Stimulated activated naive CD4-positive, alpha-beta T cell treated with Interleukin-2 at 50 U/mL for 16 hours (primary cell): ENCODE results near the gene SLC35E3.
"Not testable (repeated sequence)": the region's sequence is repeated elsewhere in the genome, so short reads cannot be mapped to it uniquely, and the experiment has no call there.

ENCODE experiments used
- DNase-seq: peaks from one replicate; lab custom pipeline; 2025; lab: John Stamatoyannopoulos, UW

SLC35E3 gene

DNA sequence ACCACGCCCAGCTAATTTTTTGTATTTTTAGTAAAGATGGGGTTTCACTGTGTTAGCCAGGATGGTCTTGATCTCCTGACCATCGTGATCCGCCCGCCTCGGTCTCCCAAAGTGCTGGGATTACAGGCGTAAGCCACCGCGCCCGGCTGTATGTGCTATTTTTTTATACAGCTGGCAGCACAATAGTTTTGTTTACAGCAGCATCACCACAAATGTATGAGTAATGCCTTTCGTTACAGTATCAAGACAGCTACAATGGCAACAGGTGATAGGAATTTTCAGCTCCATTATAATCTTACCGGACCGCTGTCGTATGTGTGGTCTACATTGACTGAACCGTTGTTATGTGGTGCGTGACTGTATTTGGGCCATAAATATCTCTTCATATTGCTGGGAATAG lies 50.4 kb downstream of the SLC35E3 start:
- no peak for DNase-seq

DNA sequence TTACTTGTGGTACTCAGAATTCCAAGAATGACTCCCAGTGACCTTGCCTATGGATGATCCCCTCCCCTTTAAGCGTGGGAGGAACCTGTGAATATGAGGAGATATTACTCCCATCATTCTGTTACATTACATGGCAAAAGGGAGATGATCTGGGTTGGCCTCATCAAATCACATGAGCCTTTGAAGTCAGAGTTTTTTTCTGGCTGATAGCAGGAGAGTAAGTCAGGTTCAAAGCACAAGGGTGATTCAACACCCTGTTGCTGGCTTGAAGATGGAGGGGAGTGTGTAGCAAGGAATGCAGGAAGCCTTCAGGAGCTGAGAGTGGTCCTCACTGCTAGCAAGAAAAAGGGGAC lies 52.9 kb downstream of the SLC35E3 start:
- DNase-seq, result no peak

DNA sequence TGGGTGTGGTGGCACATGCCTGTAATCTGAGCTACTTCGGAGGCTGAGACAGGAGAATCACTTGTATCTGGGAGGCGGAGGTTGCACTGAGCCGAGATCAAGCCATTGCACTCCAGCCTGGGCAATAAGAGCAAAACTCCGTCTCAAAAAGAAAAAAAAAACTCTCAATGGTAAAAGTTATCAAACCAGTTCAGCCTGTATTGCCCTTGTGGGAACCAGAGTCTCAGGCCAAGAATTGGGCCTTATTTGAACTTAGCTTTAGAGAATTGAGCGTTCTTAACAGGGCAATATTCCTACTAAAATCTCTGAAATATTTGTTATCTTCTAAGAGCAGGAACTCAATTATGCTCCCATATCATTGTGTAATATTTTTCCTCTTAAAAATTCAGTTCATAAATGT lies 54.3 kb downstream of the SLC35E3 start:
- DNase-seq, result no peak

DNA sequence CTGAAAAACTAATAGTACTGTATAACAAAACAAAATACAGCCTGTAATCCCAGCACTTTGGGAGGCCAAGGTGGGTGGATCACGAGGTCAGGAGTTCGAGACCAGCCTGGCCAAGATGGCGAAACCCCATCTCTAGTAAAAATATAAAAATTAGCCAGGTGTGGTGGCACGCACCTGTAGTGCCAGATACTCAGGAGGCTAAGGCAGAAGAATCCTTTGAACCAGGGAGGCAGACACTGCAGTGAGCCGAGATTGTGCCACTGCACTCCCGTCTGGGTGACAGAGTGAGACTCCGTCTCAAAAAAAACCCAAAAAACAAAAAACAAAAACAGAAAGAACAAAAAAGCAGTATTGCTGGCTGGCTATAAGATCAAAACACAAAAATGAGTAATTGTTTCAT lies 55.1 kb downstream of the SLC35E3 start:
- not testable (repeated sequence) for DNase-seq

DNA sequence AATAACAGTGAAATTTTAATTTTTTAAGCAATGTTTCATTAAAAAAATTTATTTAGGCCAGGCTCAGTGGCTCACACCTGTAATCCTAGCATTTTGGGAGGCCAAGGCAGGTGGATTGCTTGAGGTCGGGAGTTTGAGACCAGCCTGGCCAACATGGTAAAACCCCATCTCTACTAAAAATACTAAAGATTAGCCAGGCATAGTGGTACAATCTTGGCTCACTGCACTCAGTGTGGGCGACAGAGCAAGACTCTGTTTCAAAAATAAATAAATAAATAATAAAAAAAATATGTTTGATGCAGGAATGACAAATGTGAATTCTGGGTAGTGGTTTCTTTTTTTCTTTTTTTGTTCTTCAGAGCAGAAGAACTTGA lies 56.4 kb downstream of the SLC35E3 start:
- DNase-seq, result not testable (repeated sequence)

DNA sequence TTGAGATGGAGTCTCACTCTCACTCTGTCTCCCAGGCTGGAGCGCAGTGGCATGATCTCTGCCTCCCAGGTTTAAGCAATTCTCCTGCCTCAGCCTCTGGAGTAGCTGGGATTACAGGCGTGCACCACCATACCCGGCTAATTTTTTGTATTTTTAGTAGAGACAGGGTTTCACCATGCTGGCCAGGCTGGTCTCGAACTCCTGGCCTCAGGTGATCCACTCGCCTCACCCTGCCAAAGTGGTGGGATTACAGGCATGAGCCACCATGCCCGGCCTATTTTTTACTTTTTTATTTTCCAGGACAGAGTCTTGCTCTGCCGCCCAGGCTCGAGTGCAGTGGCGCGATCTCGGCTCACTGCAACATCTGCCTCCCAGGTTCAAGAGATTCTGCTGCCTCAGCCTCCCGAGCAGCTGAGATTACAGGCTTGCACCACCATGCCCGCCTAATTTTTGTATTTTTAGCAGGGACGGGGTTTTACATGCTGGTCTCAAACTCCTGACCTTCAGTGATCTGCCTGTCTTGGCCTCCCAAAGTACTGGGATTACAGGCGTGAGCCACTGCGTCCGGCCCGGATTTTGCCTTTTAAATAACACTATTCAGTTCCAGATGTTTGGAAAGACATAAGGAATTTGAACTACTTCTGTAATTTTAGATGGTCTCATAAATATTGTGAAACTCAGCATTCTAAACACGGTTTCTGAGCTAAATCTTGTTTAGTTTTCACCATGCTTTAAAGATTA lies 57.1 kb downstream of the SLC35E3 start:
- not testable (repeated sequence) for DNase-seq

DNA sequence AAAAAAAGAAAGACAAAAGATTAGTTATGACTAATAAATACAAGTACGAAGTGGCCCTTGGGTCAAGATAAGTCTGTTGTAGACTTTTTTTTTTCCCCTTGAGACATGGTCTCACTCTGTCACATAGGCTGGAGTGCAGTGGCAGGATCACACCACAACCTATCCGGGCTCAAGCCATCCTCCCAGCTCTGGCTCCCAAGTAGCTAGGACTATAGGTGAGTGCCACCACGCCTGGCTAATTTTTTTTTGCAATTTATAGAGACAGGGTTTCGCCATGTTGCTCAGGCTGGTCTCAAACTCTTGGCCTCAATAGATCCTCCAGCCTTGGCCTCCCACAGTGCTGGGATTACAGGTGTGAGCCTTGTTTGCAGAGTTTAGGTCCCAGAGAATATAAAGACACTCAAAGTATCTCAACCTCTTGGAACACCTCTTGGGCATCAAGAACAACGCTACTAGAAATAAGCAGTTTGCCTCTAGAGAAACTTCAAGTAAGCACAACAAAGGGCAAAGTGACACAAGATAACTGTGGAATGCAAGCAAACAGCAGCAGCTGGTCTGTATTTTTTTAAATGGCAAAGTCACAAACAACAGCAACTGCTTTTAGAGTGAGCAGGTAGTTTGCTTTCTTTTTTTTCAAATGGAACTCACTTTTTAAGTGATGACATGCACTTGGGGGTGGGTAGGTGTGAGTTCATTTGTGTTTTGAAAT lies 58.1 kb downstream of the SLC35E3 start:
- no peak for DNase-seq

DNA sequence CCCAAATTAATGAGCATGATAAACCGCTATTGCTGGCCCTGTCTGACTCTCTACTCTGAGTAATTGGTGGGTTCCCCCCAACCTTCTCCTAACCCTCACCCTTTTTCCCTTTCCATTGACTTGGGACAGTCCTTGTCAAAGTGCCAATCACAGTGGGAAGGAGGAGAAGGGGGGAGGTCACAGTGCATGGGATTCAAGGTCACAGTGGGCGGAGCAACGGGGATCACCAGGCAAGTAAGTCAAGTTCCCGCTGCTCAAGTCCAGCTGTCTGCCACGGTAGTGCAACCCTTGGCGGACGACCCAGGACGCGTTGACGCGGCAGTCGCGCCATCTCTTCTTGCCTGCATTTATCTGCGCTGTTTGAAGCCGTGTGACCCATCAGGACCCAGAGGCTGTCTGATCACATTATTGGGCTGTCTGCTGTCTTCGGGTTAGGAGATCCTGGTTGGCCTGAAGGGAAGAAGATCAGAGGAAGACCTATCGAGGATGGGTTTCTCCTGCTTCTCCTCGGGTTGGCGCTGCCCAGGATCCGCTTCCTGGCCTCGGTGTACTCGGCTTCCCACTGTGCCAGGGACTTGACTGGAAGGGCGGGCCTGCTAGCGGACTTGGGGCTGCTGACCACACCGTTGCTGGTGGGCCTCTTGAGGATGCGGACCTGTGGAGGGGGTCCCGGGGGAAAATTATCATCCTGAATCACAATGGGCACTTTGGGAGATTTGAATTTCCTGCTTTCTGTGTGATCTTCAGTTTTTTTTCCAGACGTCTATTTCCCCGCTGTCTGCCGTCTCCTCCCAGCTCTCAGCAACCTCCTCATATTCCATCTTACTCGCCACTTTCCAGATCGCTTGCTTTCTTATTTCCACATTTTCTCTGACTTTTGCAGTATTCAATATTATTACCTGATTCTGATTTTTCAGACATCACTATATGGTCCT lies 58.9 kb downstream of the SLC35E3 start:
- DNase-seq, result no peak

DNA sequence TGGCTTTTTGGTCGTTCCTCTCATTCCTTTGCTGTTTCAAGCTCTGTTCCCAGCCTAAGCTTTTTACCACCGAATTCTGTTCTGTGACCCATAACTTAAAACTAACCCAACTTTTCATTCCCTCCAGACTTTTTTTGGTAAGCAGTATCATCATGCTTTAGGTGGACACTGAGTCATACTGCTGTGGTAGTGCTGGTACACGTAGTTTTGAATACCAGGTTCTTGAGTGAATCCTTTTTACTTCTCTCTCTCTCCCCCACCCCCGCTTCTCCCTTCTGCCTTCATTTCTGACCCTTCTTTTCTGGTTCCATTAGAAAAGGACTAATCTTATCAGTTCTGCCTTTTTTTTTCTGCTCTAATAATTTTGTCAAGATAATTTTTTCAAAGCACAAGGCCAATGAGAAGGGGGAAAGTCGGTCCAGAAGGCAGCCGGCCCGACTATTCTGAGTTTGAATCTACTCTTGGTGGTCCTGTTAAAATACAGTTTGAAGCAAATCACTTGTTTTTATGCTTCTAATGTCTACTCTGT lies 59.7 kb downstream of the SLC35E3 start:
- no peak for DNase-seq

DNA sequence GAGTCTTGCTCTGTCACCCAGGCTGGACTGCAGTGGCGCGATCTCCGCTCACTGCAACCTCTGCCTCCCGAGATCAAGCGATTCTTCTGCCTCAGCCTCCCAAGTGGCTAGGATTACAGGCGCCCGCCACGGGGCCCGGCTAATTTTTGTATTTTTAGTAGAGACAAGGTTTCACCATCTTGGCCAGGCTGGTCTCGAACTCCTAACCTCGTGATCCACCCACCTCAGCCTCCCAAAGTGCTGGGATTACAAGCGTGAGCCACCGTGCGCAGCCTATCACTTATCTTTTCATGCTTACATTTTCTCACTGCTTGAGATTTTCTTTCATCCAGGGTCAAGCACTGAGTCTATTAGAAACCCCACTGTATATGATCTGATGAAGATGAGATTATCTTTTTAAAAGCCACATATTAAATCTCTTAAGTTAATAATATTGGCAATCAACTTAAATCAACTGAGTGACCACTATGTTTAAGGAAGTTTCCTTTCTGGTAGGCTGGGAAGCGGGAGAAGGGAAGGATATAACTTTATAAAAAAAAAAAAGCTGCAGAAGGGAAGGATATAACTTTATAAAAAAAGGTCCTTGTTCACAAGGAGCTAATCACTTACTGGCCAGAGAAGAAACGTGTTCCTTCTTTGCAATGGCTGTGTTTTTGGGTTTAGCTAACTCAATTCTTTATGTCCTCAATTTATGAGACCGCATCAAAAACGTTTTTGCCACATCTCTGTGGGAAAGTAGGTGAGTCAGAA lies 60.7 kb downstream of the SLC35E3 start:
- DNase-seq, result no peak

DNA sequence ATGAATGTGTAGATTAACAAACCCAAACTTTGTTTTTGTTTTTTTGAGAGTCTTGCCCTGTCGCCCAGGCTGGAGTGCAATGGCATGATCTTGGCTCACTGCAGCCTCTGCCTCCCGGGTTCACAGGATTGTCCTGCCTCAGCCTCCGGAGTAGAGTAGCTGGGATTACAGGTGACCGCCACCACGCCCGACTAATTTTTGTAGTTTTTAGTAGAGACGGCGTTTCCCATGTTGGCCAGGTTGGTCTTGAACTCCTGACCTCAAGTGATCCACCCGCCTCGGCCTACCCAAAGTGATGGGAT lies 61.2 kb downstream of the SLC35E3 start:
- DNase-seq, result not testable (repeated sequence)

DNA sequence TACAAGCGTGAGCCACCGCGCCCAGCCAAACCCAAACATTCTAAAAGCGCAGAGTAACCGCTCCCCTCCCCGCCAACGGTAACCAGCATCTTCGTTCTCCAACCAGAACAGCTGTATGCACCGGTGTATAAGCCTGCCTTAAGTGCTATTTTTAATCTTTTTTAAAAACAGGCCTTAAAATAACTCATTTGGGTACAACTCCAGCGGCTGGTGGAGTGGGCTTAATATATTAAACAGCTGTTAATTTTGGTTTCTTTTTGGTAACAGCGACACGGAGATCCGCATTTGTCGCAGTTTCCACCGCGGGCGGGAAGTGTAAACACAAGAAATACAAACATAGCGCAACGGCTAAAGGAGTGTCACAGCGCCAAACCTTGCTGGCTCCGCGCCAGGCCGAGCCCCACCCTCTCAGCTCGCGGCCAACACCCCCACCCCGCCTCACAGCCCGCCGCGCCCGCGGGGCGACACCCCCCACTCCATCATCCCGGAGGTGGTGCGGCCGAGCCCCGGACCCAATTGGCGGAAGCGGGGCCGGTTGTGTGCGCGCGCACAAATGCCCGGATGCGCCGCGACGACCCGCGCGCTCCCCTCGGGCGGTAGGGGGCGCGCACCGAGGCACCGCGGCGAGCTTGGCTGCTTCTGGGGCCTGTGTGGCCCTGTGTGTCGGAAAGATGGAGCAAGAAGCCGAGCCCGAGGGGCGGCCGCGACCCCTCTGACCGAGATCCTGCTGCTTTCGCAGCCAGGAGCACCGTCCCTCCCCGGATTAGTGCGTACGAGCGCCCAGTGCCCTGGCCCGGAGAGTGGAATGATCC lies 61.8 kb downstream of the SLC35E3 start, which contains the start of gene MDM2:
TSS of gene MDM2 (plus strand) at position 602 of the 812 bp plus-strand sequence. CDS start 301 bp downstream, outside the sequence.
- DNase-seq, result peak; percentile 94

DNA sequence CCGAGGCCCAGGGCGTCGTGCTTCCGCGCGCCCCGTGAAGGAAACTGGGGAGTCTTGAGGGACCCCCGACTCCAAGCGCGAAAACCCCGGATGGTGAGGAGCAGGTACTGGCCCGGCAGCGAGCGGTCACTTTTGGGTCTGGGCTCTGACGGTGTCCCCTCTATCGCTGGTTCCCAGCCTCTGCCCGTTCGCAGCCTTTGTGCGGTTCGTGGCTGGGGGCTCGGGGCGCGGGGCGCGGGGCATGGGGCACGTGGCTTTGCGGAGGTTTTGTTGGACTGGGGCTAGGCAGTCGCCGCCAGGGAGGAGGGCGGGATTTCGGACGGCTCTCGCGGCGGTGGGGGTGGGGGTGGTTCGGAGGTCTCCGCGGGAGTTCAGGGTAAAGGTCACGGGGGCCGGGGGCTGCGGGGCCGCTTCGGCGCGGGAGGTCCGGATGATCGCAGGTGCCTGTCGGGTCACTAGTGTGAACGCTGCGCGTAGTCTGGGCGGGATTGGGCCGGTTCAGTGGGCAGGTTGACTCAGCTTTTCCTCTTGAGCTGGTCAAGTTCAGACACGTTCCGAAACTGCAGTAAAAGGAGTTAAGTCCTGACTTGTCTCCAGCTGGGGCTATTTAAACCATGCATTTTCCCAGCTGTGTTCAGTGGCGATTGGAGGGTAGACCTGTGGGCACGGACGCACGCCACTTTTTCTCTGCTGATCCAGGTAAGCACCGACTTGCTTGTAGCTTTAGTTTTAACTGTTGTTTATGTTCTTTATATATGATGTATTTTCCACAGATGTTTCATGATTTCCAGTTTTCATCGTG lies 62.6 kb downstream of the SLC35E3 start:
- DNase-seq, result peak; percentile 57

DNA sequence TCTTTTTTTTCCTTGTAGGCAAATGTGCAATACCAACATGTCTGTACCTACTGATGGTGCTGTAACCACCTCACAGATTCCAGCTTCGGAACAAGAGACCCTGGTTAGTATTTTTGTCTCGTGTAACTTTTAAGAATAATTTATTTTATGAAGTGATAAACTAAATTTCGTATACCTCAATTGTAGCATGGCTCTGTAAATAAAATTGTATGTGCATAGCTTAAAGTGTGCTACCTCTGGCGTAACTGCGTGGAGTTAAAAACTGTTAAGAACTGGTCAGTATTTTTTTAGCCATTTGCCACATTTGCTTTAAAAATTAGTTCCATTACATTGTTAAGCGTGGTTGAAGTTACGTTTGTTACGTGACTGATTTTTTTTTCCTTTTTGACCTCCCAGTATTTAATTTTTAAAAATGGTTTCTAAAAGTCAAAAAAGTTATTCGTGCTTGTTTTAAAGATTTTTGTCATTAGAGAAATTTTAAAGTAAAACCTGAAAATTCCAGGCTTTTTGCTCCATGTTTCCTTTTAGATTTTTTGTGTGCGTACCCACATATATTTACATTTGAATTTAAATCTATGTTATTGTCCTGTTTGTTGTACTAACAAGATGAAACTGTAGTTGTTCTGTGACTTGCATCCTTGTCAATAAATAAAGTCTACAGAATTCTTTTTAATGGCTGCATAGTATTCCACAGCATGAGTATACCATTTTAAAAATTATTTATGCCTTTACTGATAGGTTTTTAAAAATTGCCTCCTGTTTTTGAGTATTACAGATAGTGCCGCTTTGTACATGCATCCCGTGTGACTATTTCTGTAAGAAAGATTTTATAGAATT lies 63.4 kb downstream of the SLC35E3 start:
- no peak for DNase-seq

DNA sequence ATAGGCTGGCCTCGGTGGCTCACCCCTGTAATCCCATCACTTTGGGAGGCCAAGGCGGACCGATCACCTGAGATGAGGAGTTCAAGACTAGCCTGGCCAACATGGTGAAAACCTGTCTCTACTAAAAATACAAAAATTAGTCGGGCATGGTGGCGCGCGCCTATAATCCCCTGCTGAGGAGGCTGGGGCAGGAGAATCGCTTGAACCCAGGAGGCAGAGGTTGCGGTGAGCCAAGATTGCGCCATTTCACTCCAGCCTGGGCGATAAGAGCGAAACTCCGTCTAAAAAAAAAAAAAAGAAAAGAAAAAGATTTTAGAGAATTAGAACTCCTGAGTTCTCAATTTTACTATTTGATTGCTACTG lies 64.0 kb downstream of the SLC35E3 start:
- DNase-seq, result not testable (repeated sequence)

DNA sequence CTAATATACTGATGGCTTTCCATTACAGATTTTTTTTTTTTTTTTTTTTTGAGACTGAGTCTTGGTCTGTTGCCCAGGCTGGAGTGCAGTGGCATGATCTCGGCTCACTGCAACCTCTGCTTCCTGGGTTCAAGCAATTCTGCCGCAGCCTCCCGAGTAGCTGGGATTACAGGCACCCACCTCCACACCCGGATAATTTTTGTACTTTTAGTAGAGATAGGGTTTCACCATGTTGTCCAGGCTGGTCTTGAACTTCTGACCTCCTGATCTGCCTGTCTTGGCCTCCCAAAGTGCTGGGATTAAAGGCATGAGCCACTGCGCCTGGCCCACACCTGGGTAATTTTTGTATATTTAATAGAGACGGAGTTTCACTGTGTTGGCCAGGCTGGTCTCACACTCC lies 65.6 kb downstream of the SLC35E3 start:
- not testable (repeated sequence) for DNase-seq

DNA sequence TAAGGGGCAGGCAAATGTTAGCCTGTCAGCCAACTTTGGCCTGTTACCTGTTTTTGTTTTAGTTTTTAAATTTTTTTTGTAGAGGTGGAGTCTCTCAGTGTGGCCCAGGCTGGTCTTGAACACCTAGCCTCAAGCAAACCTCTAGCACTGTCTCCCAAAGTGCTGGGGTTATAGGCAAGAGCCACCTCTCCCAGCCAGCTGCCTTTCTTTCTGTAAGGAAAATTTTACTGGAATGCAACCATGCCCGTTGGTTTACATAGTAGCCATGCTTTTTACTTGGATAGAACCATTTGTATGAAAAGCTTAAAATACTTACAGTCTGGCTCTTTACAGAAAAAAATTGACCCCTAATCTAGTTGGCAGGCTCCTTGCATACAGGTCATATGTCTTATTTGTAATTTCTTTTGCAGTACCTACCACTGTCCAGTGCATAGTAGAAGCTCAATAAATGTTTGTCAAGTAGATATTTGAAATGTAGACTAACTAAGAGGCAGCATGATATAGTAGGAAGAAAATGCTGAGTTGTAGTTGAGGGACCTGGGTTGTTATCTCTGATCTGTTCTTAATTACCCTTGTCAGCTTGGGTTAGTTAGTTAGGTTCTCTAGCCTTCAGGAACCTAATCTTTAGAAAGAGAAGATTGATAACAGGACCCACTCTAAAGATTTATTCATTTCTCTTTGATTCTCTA lies 66.7 kb downstream of the SLC35E3 start:
- DNase-seq, result no peak

DNA sequence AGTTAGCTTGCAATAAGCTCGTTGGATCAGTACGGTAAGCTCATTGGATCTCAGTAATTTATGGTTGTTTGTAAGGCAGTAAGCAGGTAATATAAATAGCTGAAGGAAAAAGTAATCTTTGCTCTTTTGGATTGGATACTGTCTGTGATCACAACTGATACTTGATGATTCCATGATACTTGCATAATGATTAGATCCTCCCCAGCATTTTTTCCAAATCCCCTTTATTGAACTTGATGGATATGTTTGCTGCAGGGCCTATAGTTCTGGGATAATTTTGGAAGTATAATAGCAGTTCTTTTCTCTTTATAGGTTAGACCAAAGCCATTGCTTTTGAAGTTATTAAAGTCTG lies 67.2 kb downstream of the SLC35E3 start:
- no peak for DNase-seq
